Lower leg skin (tissue), 3 donors: Measurements from ENCODE around the gene GADD45B.
"Not testable (repeated sequence)": the region's sequence is repeated elsewhere in the genome, so short reads cannot be mapped to it uniquely, and the experiment has no call there.

Source experiments
- CTCF ChIP-seq, 3 donors: fragments of 450-650 bp; IDR thresholded peaks; one replicate each; pipeline ENCODE4 v1.5.1; 2016; ENCODE audit warnings: antibody characterized with exemption in 3 of 3, mild to moderate bottlenecking in 3 of 3, moderate library complexity in 2 of 3
- POLR2A ChIP-seq, 2 donors: fragments of 450-650 bp; IDR thresholded peaks; one replicate each; pipeline ENCODE4 v1.6.1; 2016 to 2017; ENCODE audit warnings: antibody characterized with exemption in 2 of 2, mild to moderate bottlenecking in 1 of 2, moderate library complexity in 1 of 2

GRCh38 chr19:2469915-2470200, 6.1 kb upstream of the GADD45B start:
- TF ChIP-seq CTCF, POLR2A (IDR thresholded peaks at IDR 0.05): not testable (repeated sequence)
